ENCODE results near the gene SHOC2. TPM values are rescaled to one million over a fixed set of nuclear protein-coding genes. Genes with fewer than 3 reads are reported as not detected.

Gene SHOC2
- total and polyA plus RNA-seq, 2 of the 8 experiments (the other 6 are each of a cell fraction or from before 2014, with no cell fraction given): 7.6 to 28.2 TPM

GRCh38 chr10:110871298-110872084 lies 47.9 kb upstream of the SHOC2 start, which contains the start of gene PDCD4 (continued):
- TF ChIP-seq E2F6 (IDR thresholded peaks at IDR 0.05) (peak; percentile 93), CHD2 (IDR thresholded peaks at IDR 0.05; ENCODE audit: low read length) (peak; percentile 68; the same call in 1 of the 2 replicates), PHF8 (conservative IDR thresholded peaks at IDR 0.05; ENCODE audit: low read depth, low read length) (0 out of 2 replicates have a peak, but pooled peaks have one; percentile 11), SUZ12 (IDR thresholded peaks at IDR 0.05; ENCODE audit: low read length) (no peak), POLR2AphosphoS5 (IDR thresholded peaks at IDR 0.05; ENCODE audit: low read depth, low read length) (peak; percentile 41), MAFK (IDR thresholded peaks at IDR 0.05; ENCODE audit: low read depth, low read length) (no peak), CBX8 (IDR thresholded peaks at IDR 0.05; ENCODE audit: borderline replicate concordance, low read depth, low read length) (no peak), RBBP5 (IDR thresholded peaks at IDR 0.05; ENCODE audit: borderline replicate concordance, low read depth, low read length) (peak; percentile 75; the same call in 1 of the 2 replicates), SP1 (IDR thresholded peaks at IDR 0.05; ENCODE audit: low read depth, low read length) (peak; percentile 73), GTF2F1 (IDR thresholded peaks at IDR 0.05; ENCODE audit: borderline replicate concordance, low read depth, low read length) (no peak), SP4 (IDR thresholded peaks at IDR 0.05; ENCODE audit: low read length) (no peak), EP300 (IDR thresholded peaks at IDR 0.05; ENCODE audit: borderline replicate concordance in 1 of 2, low read depth in 2 of 2, low read length in 2 of 2) (no peak), BRCA1 (IDR thresholded peaks at IDR 0.05; ENCODE audit: low read depth, low read length) (no peak), TBP (IDR thresholded peaks at IDR 0.05; ENCODE audit: low read depth, low read length) (peak; percentile 75), JUN (IDR thresholded peaks at IDR 0.05; ENCODE audit: low read depth, low read length) (no peak), NRF1 (IDR thresholded peaks at IDR 0.05; ENCODE audit: low read depth, low read length) (peak; percentile 73), TAF7 (optimal IDR thresholded peaks at IDR 0.05; ENCODE audit: borderline replicate concordance, low read depth, low read length) (no peak), EGR1 (IDR thresholded peaks at IDR 0.05; ENCODE audit: borderline replicate concordance, low read depth, low read length) (peak; percentile 45; the same call in 1 of the 2 replicates), ZNF274 (IDR thresholded peaks at IDR 0.05; ENCODE audit: borderline replicate concordance, extremely low read depth, low read length) (no peak), NANOG (IDR thresholded peaks at IDR 0.05; ENCODE audit: insufficient read depth, low read depth, low read length, poor library complexity, severe bottlenecking) (no peak), SIX5 (IDR thresholded peaks at IDR 0.05; ENCODE audit: low read depth, low read length) (no peak), RNF2 (IDR thresholded peaks at IDR 0.05; ENCODE audit: borderline replicate concordance, low read depth, low read length, missing control alignments, poor library complexity, severe bottlenecking) (no peak), TCF12 (IDR thresholded peaks at IDR 0.05; ENCODE audit: low read depth, low read length) (no peak)

All from H1 (cell line).